Astrocyte (in vitro differentiated cells and primary cell): Measurements from ENCODE around the gene ACMSD. TPM values are rescaled to one million over a fixed set of nuclear protein-coding genes. Genes with fewer than 3 reads are reported as not detected.

ENCODE experiments used
- DNase-seq: peaks from one replicate; pipeline ENCODE4 v3.0.0-alpha.2; 2010; ENCODE audit warnings: low read depth
- FAIRE-seq: peaks from 2 replicates; lab custom pipeline; 2011; peaks lifted over from hg19 to GRCh38; lab: Jason Lieb, UNC
- H2AFZ ChIP-seq: 2 replicates; pipeline ENCODE4 v1.6.0; 2012; ENCODE audit warnings: low read depth, low read length, inconsistent platforms
- H3K27ac ChIP-seq: 2 replicates; pipeline ENCODE4 v1.5.1; 2011; ENCODE audit warnings: low read depth, low read length, inconsistent platforms
- H3K27me3 ChIP-seq: 2 replicates; pipeline ENCODE4 v1.6.0; 2011; ENCODE audit warnings: low read length, inconsistent platforms; ENCODE audit not compliant: insufficient read depth
- H3K36me3 ChIP-seq: 2 replicates; pipeline ENCODE4 v1.5.1; 2011; ENCODE audit warnings: low read length, inconsistent platforms; ENCODE audit not compliant: insufficient read depth
- H3K4me1 ChIP-seq: 2 replicates; pipeline ENCODE4 v1.5.1; 2011; ENCODE audit warnings: low read length, inconsistent platforms; ENCODE audit not compliant: insufficient read depth
- H3K4me2 ChIP-seq: 2 replicates; pipeline ENCODE4 v1.6.0; 2012; ENCODE audit warnings: low read length, inconsistent platforms
- H3K4me3 ChIP-seq: 2 replicates; pipeline ENCODE4 v1.5.1; 2011; ENCODE audit warnings: low read depth, mild to moderate bottlenecking, low read length, inconsistent platforms; ENCODE audit not compliant: insufficient read depth
- H3K79me2 ChIP-seq: 2 replicates; pipeline ENCODE4 v1.6.0; 2012; ENCODE audit warnings: mild to moderate bottlenecking, low read length, inconsistent platforms; ENCODE audit not compliant: insufficient read depth
- H3K9ac ChIP-seq: 2 replicates; pipeline ENCODE4 v1.6.0; 2012; ENCODE audit warnings: mild to moderate bottlenecking, low read length, inconsistent platforms
- H3K9me3 ChIP-seq: 2 replicates; pipeline ENCODE4 v1.5.1; 2012; ENCODE audit warnings: low read depth, mild to moderate bottlenecking, low read length, inconsistent platforms; ENCODE audit not compliant: insufficient read depth
- H4K20me1 ChIP-seq: 2 replicates; pipeline ENCODE4 v1.6.0; 2012; ENCODE audit warnings: low read length, inconsistent platforms; ENCODE audit not compliant: insufficient read depth
- H3K27ac Mint-ChIP-seq: one replicate; pipeline ENCODE4 v1.8.0; 2021; ENCODE audit warnings: mild to moderate bottlenecking, mixed read lengths; ENCODE audit not compliant: unreplicated experiment
- H3K27me3 Mint-ChIP-seq: one replicate; pipeline ENCODE4 v1.8.0; 2021; ENCODE audit warnings: low read depth, mixed read lengths; ENCODE audit not compliant: unreplicated experiment
- H3K36me3 Mint-ChIP-seq: one replicate; pipeline ENCODE4 v1.8.0; 2021; ENCODE audit warnings: low read depth, mixed read lengths; ENCODE audit not compliant: unreplicated experiment
- H3K4me1 Mint-ChIP-seq: one replicate; pipeline ENCODE4 v1.8.0; 2021; ENCODE audit warnings: low read depth, mixed read lengths; ENCODE audit not compliant: unreplicated experiment
- H3K4me3 Mint-ChIP-seq: one replicate; pipeline ENCODE4 v1.8.0; 2021; ENCODE audit warnings: mild to moderate bottlenecking, moderate library complexity, mixed read lengths; ENCODE audit not compliant: unreplicated experiment
- H3K9me3 Mint-ChIP-seq: one replicate; pipeline ENCODE4 v1.8.0; 2021; ENCODE audit warnings: mild to moderate bottlenecking, mixed read lengths; ENCODE audit not compliant: unreplicated experiment
- EZH2 ChIP-seq: IDR thresholded peaks from 2 replicates; pipeline ENCODE4 v1.6.1; 2012; ENCODE audit warnings: mild to moderate bottlenecking, low read length, inconsistent platforms; ENCODE audit not compliant: insufficient read depth
- total RNA-seq: library from RNA; stranded (reverse); gene quantifications from 2 replicates; pipeline ENCODE4 v1.2.1, GENCODE V29; 2021
- TF ChIP-seq, protein P1 (sequence below): IDR thresholded peaks from 2 replicates; pipeline ENCODE4 v1.5.1; 2011; ENCODE audit warnings: low read depth, mild to moderate bottlenecking, inconsistent platforms, low read length, moderate library complexity; ENCODE audit not compliant: insufficient read depth

The ACMSD gene
- total RNA-seq, 1 donor from 2014 or later = not detected

DNA sequence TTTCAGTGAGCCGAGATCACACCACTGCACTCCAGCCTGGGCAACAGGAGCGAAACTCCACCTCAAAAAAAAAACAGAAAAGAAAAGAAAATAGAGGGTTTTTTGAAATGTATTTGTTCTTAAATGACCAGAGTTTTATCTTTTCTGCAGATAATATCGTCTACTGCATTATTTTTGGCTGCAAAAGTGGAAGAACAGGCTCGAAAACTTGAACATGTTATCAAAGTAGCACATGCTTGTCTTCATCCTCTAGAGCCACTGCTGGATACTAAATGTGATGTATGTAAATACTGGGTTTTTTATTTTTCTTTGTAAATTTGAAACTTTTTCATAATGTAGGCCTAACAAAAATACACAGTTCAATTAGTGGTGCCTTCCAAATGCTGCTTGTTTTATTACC is 98.3 kb downstream of the ACMSD start:
- peaks cover 16% of the 10 kb centered on the region for H3K36me3 ChIP-seq

GRCh38 chr2:134943540-134943939 is 105.1 kb downstream of the ACMSD start:
- FAIRE-seq (no peak), DNase-seq (no peak)
- Mint-ChIP-seq H3K36me3 (peaks cover 8% of the 10 kb centered on the region), H3K9me3 (no peaks in the 10 kb centered on the region), H3K4me3 (no peak overlapping the region), H3K27me3 (no peaks in the 10 kb centered on the region), H3K27ac (no peak overlapping the region), H3K4me1 (no peaks in the 10 kb centered on the region)
- peaks cover 44% of the 10 kb centered on the region for H4K20me1 ChIP-seq
- H3K27ac ChIP-seq = no peak overlapping the region
- H3K9ac ChIP-seq = no peak overlapping the region
- no peak overlapping the region for H2AFZ ChIP-seq
- H3K36me3 ChIP-seq = peaks cover 47% of the 10 kb centered on the region
- H3K79me2 ChIP-seq = peaks cover 52% of the 10 kb centered on the region
- no peaks in the 10 kb centered on the region for H3K4me1 ChIP-seq
- H3K4me2 ChIP-seq = no peak overlapping the region
- no peak overlapping the region for H3K4me3 ChIP-seq
- H3K9me3 ChIP-seq = no peaks in the 10 kb centered on the region
- TF ChIP-seq EZH2 = no peak
- TF ChIP-seq, protein P1, sequence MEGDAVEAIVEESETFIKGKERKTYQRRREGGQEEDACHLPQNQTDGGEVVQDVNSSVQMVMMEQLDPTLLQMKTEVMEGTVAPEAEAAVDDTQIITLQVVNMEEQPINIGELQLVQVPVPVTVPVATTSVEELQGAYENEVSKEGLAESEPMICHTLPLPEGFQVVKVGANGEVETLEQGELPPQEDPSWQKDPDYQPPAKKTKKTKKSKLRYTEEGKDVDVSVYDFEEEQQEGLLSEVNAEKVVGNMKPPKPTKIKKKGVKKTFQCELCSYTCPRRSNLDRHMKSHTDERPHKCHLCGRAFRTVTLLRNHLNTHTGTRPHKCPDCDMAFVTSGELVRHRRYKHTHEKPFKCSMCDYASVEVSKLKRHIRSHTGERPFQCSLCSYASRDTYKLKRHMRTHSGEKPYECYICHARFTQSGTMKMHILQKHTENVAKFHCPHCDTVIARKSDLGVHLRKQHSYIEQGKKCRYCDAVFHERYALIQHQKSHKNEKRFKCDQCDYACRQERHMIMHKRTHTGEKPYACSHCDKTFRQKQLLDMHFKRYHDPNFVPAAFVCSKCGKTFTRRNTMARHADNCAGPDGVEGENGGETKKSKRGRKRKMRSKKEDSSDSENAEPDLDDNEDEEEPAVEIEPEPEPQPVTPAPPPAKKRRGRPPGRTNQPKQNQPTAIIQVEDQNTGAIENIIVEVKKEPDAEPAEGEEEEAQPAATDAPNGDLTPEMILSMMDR = no peak
- no peaks in the 10 kb centered on the region for H3K27me3 ChIP-seq

More for the DNA sequence above, 98.3 kb downstream of the ACMSD start:
- TF ChIP-seq, protein P1 = no peak
- TF ChIP-seq EZH2 = no peak
- H4K20me1 ChIP-seq = peaks cover 72% of the 10 kb centered on the region
- FAIRE-seq (no peak), DNase-seq (no peak)
- H3K4me3 Mint-ChIP-seq = no peak overlapping the region
- H3K27ac Mint-ChIP-seq = peak overlapping the region; percentile 12
- H3K36me3 Mint-ChIP-seq = peaks cover 8% of the 10 kb centered on the region
- no peaks in the 10 kb centered on the region for H3K27me3 ChIP-seq
- no peak overlapping the region for H2AFZ ChIP-seq
- no peak overlapping the region for H3K4me2 ChIP-seq
- H3K27me3 Mint-ChIP-seq = no peaks in the 10 kb centered on the region
- H3K9ac ChIP-seq = no peak overlapping the region
- peaks cover 87% of the 10 kb centered on the region for H3K79me2 ChIP-seq
- peaks cover 6% of the 10 kb centered on the region for H3K4me1 Mint-ChIP-seq
- no peaks in the 10 kb centered on the region for H3K9me3 Mint-ChIP-seq
- no peaks in the 10 kb centered on the region for H3K9me3 ChIP-seq
- H3K4me3 ChIP-seq = no peak overlapping the region
- no peak overlapping the region for H3K27ac ChIP-seq
- H3K4me1 ChIP-seq = no peaks in the 10 kb centered on the region

DNA sequence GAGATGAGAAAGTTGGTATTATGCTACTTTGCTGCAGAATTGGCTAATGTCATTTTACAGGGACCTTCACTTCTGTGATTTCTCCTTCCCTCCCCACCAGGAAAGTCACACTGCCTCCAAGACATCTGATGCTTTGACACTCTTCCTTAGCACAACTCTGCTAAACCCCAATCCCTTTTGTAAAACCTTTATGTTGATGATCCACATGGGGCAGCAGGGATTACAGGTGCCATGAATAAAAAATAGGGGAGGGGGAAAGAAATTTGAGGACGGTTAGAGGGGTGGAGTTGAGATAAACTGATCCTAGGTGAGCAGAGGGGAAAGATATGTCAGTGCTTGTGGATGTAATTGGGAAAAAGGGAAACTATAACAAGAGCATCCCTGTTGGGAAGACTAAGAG is 106.6 kb downstream of the ACMSD start:
- no peak overlapping the region for H3K27ac ChIP-seq
- H3K36me3 Mint-ChIP-seq = peaks cover 7% of the 10 kb centered on the region
- H3K27ac Mint-ChIP-seq = no peak overlapping the region
- FAIRE-seq (no peak), DNase-seq (no peak)
- no peak overlapping the region for H3K4me3 ChIP-seq
- peaks cover 45% of the 10 kb centered on the region for H3K79me2 ChIP-seq
- peaks cover under 1% of the 10 kb centered on the region for H3K4me1 Mint-ChIP-seq
- peaks cover 47% of the 10 kb centered on the region for H4K20me1 ChIP-seq
- TF ChIP-seq, protein P1 = no peak
- TF ChIP-seq EZH2 = no peak
- no peaks in the 10 kb centered on the region for H3K9me3 Mint-ChIP-seq
- H3K9ac ChIP-seq = no peak overlapping the region
- no peak overlapping the region for H2AFZ ChIP-seq
- H3K4me3 Mint-ChIP-seq = no peak overlapping the region
- H3K36me3 ChIP-seq = peaks cover 44% of the 10 kb centered on the region
- no peaks in the 10 kb centered on the region for H3K27me3 ChIP-seq
- H3K4me1 ChIP-seq = no peaks in the 10 kb centered on the region
- H3K9me3 ChIP-seq = no peaks in the 10 kb centered on the region
- H3K4me2 ChIP-seq = no peak overlapping the region
- no peaks in the 10 kb centered on the region for H3K27me3 Mint-ChIP-seq
